NCI-H774 (cell line): Measurements from ENCODE around the gene NLGN1.
A peak's percentile ranks its signal among the peaks of the same experiment; 100 is the strongest.

Experiments used
- DNase-seq: peaks from one replicate; lab custom pipeline; 2025; lab: John Stamatoyannopoulos, UW

The NLGN1 gene

GRCh38 chr3:173639098-173639497 lies 241.6 kb downstream of the NLGN1 start:
- DNase-seq: no peak

GRCh38 chr3:173641696-173642095 lies 244.2 kb downstream of the NLGN1 start:
- no peak for DNase-seq

- DNase-seq: no peak
Measured at GRCh38 chr3:173644086-173645082, 246.8 kb downstream of the NLGN1 start.

- DNase-seq: no peak
Measured at GRCh38 chr3:173650596-173650995, 253.1 kb downstream of the NLGN1 start.

- DNase-seq: no peak
Measured at GRCh38 chr3:173652093-173652492, 254.5 kb downstream of the NLGN1 start.

GRCh38 chr3:173653781-173654180 lies 256.2 kb downstream of the NLGN1 start:
- no peak for DNase-seq

- DNase-seq: no peak
Measured at GRCh38 chr3:173659972-173660371, 262.4 kb downstream of the NLGN1 start.

GRCh38 chr3:173660645-173661299 lies 263.2 kb downstream of the NLGN1 start:
- DNase-seq: no peak

- no peak for DNase-seq
Measured at GRCh38 chr3:173663696-173664111, 266.2 kb downstream of the NLGN1 start.

- DNase-seq: no peak
Measured at GRCh38 chr3:173676094-173676493, 278.6 kb downstream of the NLGN1 start.

GRCh38 chr3:173681188-173681678 lies 283.7 kb downstream of the NLGN1 start:
- no peak for DNase-seq

- DNase-seq: no peak
Measured at GRCh38 chr3:173685456-173685855, 287.9 kb downstream of the NLGN1 start.

GRCh38 chr3:173688216-173688842 lies 290.8 kb downstream of the NLGN1 start:
- no peak for DNase-seq

GRCh38 chr3:173690542-173691180 lies 293.1 kb downstream of the NLGN1 start:
- no peak for DNase-seq

GRCh38 chr3:173699353-173699752 lies 301.8 kb downstream of the NLGN1 start:
- DNase-seq: no peak

- DNase-seq: no peak
Measured at GRCh38 chr3:173700336-173700735, 302.8 kb downstream of the NLGN1 start.

GRCh38 chr3:173702561-173702960 lies 305.0 kb downstream of the NLGN1 start:
- no peak for DNase-seq

GRCh38 chr3:173703771-173704170 lies 306.2 kb downstream of the NLGN1 start:
- peak; percentile 87 for DNase-seq

- DNase-seq: no peak
Measured at GRCh38 chr3:173706630-173707029, 309.1 kb downstream of the NLGN1 start.

GRCh38 chr3:173708191-173708590 lies 310.6 kb downstream of the NLGN1 start:
- no peak for DNase-seq

GRCh38 chr3:173709026-173709425 lies 311.5 kb downstream of the NLGN1 start:
- DNase-seq: no peak

GRCh38 chr3:173711619-173712018 lies 314.1 kb downstream of the NLGN1 start:
- DNase-seq: no peak
